ENCODE measurements around the gene FGA.

GRCh38 chr4:154583677-154584076, 6.9 kb downstream of the FGA start:
- TF ChIP-seq EZH2 (optimal IDR thresholded peaks at IDR 0.05; ENCODE audit: low read depth, low read length) = no peak
- TF ChIP-seq, protein P1, sequence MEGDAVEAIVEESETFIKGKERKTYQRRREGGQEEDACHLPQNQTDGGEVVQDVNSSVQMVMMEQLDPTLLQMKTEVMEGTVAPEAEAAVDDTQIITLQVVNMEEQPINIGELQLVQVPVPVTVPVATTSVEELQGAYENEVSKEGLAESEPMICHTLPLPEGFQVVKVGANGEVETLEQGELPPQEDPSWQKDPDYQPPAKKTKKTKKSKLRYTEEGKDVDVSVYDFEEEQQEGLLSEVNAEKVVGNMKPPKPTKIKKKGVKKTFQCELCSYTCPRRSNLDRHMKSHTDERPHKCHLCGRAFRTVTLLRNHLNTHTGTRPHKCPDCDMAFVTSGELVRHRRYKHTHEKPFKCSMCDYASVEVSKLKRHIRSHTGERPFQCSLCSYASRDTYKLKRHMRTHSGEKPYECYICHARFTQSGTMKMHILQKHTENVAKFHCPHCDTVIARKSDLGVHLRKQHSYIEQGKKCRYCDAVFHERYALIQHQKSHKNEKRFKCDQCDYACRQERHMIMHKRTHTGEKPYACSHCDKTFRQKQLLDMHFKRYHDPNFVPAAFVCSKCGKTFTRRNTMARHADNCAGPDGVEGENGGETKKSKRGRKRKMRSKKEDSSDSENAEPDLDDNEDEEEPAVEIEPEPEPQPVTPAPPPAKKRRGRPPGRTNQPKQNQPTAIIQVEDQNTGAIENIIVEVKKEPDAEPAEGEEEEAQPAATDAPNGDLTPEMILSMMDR (IDR thresholded peaks at IDR 0.05; ENCODE audit: low read length) = no peak

Data from MM.1S (cell line).